ENCODE data around the gene SYNRG.
"Not testable (repeated sequence)": the region's sequence is repeated elsewhere in the genome, so short reads cannot be mapped to it uniquely, and the experiment has no call there.

SYNRG gene

GRCh38 chr17:37640015-37640414 is 30.8 kb upstream of the SYNRG start:
- no peak for FAIRE-seq

GRCh38 chr17:37637956-37638355 is 28.7 kb upstream of the SYNRG start:
- FAIRE-seq (no peak), DNase-seq (ENCODE audit: insufficient read length) (no peak)
- TF ChIP-seq TAF1 (IDR thresholded peaks at IDR 0.05; ENCODE audit: borderline replicate concordance, low read depth, low read length) = no peak
- TF ChIP-seq POLR2A (IDR thresholded peaks at IDR 0.05; ENCODE audit: low read depth, low read length) = no peak
- TF ChIP-seq POLR2AphosphoS5 (IDR thresholded peaks at IDR 0.05; ENCODE audit: low read depth, low read length) = no peak

More at GRCh38 chr17:37640015-37640414, 30.8 kb upstream of the SYNRG start:
- TF ChIP-seq TAF1 (IDR thresholded peaks at IDR 0.05; ENCODE audit: borderline replicate concordance, low read depth, low read length) (no peak), POLR2A (IDR thresholded peaks at IDR 0.05; ENCODE audit: low read depth, low read length) (no peak), POLR2AphosphoS5 (IDR thresholded peaks at IDR 0.05; ENCODE audit: low read depth, low read length) (no peak)
- DNase-seq (ENCODE audit: insufficient read length) = no peak

GRCh38 chr17:37616430-37616829 is 7.2 kb upstream of the SYNRG start:
- FAIRE-seq; DNase-seq (ENCODE audit: insufficient read length): not testable (repeated sequence)

GRCh38 chr17:37614823-37615222 is 5.6 kb upstream of the SYNRG start:
- TF ChIP-seq POLR2A (IDR thresholded peaks at IDR 0.05; ENCODE audit: low read depth, low read length) (no peak), TAF1 (IDR thresholded peaks at IDR 0.05; ENCODE audit: borderline replicate concordance, low read depth, low read length) (no peak), POLR2AphosphoS5 (IDR thresholded peaks at IDR 0.05; ENCODE audit: low read depth, low read length) (no peak)
- DNase-seq (ENCODE audit: insufficient read length) (no peak), FAIRE-seq (no peak)

GRCh38 chr17:37614391-37614790 is 5.2 kb upstream of the SYNRG start:
- FAIRE-seq (no peak), DNase-seq (ENCODE audit: insufficient read length) (no peak)
- no peak for TF ChIP-seq TAF1 (IDR thresholded peaks at IDR 0.05; ENCODE audit: borderline replicate concordance, low read depth, low read length)
- no peak for TF ChIP-seq POLR2AphosphoS5 (IDR thresholded peaks at IDR 0.05; ENCODE audit: low read depth, low read length)
- TF ChIP-seq POLR2A (IDR thresholded peaks at IDR 0.05; ENCODE audit: low read depth, low read length) = no peak

GRCh38 chr17:37610971-37611370 is 1.8 kb upstream of the SYNRG start:
- no peak for DNase-seq (ENCODE audit: insufficient read length)
- FAIRE-seq = no peak
- TF ChIP-seq POLR2AphosphoS5 (IDR thresholded peaks at IDR 0.05; ENCODE audit: low read depth, low read length) = peak; percentile 51; the same call in 1 of the 2 replicates
- TF ChIP-seq POLR2A (IDR thresholded peaks at IDR 0.05; ENCODE audit: low read depth, low read length) = no peak
- no peak for TF ChIP-seq TAF1 (IDR thresholded peaks at IDR 0.05; ENCODE audit: borderline replicate concordance, low read depth, low read length)

- not testable (repeated sequence) for DNase-seq (ENCODE audit: insufficient read length); FAIRE-seq
Measured at GRCh38 chr17:37610041-37610420, 813 bp upstream of the SYNRG start.

- DNase-seq (ENCODE audit: insufficient read length) (peak; percentile 6), FAIRE-seq (no peak)
- TF ChIP-seq TAF1 (IDR thresholded peaks at IDR 0.05; ENCODE audit: borderline replicate concordance, low read depth, low read length) (no peak), POLR2AphosphoS5 (IDR thresholded peaks at IDR 0.05; ENCODE audit: low read depth, low read length) (no peak), POLR2A (IDR thresholded peaks at IDR 0.05; ENCODE audit: low read depth, low read length) (no peak)
Measured at GRCh38 chr17:37608351-37609169, 658 bp downstream of the SYNRG start.

- DNase-seq (ENCODE audit: insufficient read length) = peak; percentile 11
- no peak for FAIRE-seq
- TF ChIP-seq TAF1 (IDR thresholded peaks at IDR 0.05; ENCODE audit: borderline replicate concordance, low read depth, low read length) = no peak
- no peak for TF ChIP-seq POLR2A (IDR thresholded peaks at IDR 0.05; ENCODE audit: low read depth, low read length)
- no peak for TF ChIP-seq POLR2AphosphoS5 (IDR thresholded peaks at IDR 0.05; ENCODE audit: low read depth, low read length)
Measured at GRCh38 chr17:37607637-37608331, 1.4 kb downstream of the SYNRG start.

GRCh38 chr17:37605813-37606505 is 3.3 kb downstream of the SYNRG start:
- TF ChIP-seq POLR2A (IDR thresholded peaks at IDR 0.05; ENCODE audit: low read depth, low read length) (no peak), POLR2AphosphoS5 (IDR thresholded peaks at IDR 0.05; ENCODE audit: low read depth, low read length) (no peak), TAF1 (IDR thresholded peaks at IDR 0.05; ENCODE audit: borderline replicate concordance, low read depth, low read length) (no peak)
- no peak for FAIRE-seq
- no peak for DNase-seq (ENCODE audit: insufficient read length)

GRCh38 chr17:37605081-37605480 is 4.1 kb downstream of the SYNRG start:
- DNase-seq (ENCODE audit: insufficient read length) (no peak), FAIRE-seq (no peak)
- TF ChIP-seq POLR2A (IDR thresholded peaks at IDR 0.05; ENCODE audit: low read depth, low read length) (no peak), POLR2AphosphoS5 (IDR thresholded peaks at IDR 0.05; ENCODE audit: low read depth, low read length) (no peak), TAF1 (IDR thresholded peaks at IDR 0.05; ENCODE audit: borderline replicate concordance, low read depth, low read length) (no peak)

GRCh38 chr17:37604556-37604955 is 4.7 kb downstream of the SYNRG start:
- no peak for FAIRE-seq
- DNase-seq (ENCODE audit: insufficient read length) = no peak
- TF ChIP-seq POLR2AphosphoS5 (IDR thresholded peaks at IDR 0.05; ENCODE audit: low read depth, low read length) (no peak), POLR2A (IDR thresholded peaks at IDR 0.05; ENCODE audit: low read depth, low read length) (no peak), TAF1 (IDR thresholded peaks at IDR 0.05; ENCODE audit: borderline replicate concordance, low read depth, low read length) (no peak)
